GM12872 (cell line): ENCODE results near the gene ADAMTS17.

Experiments
- TF ChIP-seq, protein P1 (sequence below): IDR thresholded peaks from 3 replicates; pipeline ENCODE4 v1.5.1; 2011; ENCODE audit warnings: low read depth, mild to moderate bottlenecking, low read length, moderate library complexity; ENCODE audit not compliant: insufficient read depth

Gene ADAMTS17

DNA sequence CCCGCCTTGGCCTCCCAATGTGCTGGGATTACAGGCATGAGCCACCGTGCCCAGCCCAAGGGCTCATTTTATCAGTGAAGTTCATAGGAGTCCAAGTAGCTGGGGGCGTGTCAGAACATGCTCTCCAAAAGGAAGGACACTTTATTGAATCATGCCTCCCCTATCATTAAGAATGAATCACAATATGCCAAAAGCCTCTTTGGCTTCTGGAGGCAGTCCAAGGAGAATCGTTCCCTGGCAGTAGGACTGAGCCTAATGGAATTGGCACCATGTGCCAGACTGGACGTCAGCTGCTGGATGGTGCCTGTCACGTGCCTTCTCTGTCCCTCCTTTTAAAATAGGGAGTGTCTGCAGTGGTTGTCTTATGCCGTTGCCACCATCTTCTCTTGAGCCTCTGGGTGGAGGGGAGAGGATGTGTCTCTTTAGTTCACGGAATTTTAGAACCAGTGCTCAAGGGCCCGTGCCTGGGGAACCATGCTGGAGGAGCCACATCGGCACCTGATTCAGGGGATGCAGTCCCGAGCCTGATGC is 373.9 kb downstream of the ADAMTS17 start:
- TF ChIP-seq, protein P1, sequence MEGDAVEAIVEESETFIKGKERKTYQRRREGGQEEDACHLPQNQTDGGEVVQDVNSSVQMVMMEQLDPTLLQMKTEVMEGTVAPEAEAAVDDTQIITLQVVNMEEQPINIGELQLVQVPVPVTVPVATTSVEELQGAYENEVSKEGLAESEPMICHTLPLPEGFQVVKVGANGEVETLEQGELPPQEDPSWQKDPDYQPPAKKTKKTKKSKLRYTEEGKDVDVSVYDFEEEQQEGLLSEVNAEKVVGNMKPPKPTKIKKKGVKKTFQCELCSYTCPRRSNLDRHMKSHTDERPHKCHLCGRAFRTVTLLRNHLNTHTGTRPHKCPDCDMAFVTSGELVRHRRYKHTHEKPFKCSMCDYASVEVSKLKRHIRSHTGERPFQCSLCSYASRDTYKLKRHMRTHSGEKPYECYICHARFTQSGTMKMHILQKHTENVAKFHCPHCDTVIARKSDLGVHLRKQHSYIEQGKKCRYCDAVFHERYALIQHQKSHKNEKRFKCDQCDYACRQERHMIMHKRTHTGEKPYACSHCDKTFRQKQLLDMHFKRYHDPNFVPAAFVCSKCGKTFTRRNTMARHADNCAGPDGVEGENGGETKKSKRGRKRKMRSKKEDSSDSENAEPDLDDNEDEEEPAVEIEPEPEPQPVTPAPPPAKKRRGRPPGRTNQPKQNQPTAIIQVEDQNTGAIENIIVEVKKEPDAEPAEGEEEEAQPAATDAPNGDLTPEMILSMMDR = no peak

DNA sequence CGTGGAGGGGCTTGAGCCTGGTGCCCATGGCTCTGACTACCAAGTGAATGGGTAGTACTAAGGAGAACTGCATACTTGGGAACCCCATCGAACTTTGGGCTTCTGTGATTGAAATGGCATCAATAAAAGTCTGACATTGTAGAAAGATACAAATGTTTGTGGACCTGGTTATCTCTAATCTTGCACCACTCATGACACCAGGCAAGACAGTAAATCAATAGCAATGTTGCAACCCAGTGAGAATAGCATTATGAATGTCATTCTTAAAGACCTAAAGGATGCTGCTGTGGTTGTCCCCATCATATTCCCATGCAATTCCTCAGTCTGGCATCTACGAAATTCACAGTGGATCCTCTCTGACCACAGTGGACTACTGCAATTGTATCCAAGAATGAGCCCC is 375.0 kb downstream of the ADAMTS17 start:
- TF ChIP-seq, protein P1 = no peak

DNA sequence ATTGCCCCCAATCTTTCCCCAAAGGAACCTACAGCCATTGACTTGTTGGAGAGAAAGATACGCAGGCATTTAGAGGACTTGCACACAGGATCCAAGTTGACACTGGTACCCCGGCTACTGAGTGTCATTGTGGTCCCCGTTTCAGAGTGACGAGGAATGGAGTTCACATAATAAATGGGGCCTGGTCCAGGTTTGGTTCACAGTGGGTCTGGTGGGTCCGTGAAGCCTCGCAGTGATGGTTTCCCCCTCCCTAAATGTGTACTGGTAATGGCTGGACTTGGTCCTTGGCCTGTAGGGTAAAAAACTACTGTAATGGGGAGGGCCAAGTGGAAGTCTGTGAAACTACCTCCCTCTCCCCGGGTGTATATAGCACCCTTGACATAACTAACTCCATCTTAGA is 376.4 kb downstream of the ADAMTS17 start:
- TF ChIP-seq, protein P1 = no peak

DNA sequence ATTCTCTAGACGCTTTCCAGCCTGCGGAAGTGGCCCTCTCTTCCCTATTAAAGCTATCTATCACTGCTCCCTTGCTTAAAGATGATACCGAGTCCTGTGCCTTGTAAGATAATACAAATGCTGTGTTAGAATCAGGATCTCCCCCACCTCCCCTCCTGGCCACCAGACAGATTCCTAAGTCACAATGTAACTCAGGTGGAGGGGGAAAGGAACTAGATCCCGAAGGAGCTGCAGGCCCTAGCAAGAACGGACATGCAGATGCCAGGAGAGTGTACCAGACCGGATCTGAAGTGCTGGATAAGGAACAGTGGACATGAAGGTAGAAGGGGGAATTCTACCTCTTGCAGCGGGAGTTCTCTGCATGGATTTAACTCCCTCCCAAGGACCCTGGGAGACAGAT is 377.8 kb downstream of the ADAMTS17 start:
- TF ChIP-seq, protein P1 = no peak

DNA sequence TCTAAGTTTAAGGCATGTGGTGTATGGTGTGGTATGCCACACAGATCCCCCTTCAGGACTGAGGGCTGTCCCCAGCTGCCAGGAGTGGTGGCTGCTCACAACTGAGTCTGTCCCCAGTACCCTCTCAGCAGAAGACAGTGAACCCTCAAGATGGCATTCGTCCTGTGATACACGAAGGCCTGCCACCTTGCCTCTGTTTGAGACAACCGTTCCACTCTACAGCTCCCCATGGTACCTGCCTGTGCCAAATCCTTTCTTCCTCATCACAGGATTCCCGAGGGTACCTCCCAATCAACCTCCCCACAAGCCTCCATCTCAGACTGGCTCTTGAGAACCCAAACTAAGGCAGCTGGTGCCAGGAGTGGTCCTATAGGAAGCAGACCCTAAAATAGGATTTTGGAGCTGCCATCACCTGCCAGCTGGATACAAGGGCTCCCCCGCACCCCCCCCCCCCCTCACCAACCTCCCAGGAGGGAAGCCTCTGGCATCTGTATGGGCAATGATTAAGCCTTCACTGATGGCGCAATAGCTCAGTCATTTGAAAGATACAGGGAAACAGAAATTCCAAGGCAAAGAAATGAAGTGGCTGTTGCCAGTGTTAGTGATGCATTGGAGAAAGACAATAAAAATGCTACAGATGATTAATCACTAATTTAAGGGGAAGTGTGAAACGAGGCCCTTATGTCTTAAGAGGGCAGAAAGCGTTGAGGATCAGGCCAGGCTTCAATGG is 378.5 kb downstream of the ADAMTS17 start:
- TF ChIP-seq, protein P1 = no peak

DNA sequence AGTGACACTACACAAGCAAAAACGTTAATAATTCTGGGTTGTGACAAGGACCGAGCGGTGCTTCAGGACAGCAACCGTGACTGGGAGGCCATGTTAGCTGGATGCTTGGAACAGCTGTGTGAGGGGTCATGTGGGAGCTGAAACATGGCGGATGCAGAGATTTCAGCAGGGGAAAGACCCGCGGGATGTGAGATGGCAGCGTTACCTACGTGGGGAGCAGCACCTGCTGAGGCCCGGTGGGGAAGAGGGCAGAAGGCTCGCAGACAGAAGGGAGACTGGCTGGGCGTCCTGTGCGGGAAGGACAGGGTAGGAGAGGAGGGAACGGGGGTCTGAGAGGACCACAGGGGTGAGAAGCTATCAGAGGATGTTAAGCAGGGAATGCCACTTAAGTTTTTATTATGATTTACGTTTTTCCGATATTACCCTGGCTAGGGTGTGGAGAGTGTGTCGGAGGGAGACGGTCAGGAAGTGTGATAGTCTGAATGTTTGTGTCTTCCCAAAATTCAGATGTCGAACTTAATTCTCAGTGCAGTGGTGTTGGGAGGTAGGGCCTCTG is 379.7 kb downstream of the ADAMTS17 start:
- TF ChIP-seq, protein P1 = no peak

DNA sequence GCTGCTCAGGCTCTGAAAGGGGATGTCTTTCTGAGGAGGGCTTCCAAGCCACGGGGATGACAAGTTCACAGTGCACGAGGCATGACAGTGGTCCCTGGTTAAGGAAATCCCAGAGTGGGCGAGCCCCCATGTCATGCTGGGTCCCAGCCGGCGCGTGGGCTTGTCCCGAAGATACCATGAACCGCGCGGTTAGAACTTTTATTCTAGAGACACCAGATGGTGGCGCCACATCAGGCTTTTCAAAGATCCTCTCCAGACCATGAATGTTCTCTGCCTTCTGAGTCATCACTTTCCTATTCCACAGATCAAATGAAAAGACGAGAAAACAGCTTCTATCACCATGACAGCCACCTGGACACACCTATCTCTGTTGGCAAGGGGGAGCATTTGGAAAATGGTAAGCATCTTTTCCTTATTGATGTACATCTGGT is 380.7 kb downstream of the ADAMTS17 start:
- TF ChIP-seq, protein P1 = no peak
